NCI-H82 treated with DMSO at 0.1 percent for 48 hours (cell line): ENCODE results near the gene ATF5.

ENCODE experiments used
- DNase-seq: peaks from one replicate; lab custom pipeline; 2025; ENCODE audit not compliant: unreplicated experiment; lab: John Stamatoyannopoulos, UW

Gene ATF5

GRCh38 chr19:49929121-49929610 lies at the start of gene ATF5, which contains the start of gene NUP62:
TSS of gene ATF5 (plus strand) at chr19:49929205. CDS start at chr19:49930851, 1,646 bp downstream.
TSS of gene NUP62 (minus strand) at chr19:49929504. CDS start at chr19:49909807, 19,697 bp downstream.
- DNase-seq: peak; percentile 84

- DNase-seq: no peak
Measured at GRCh38 chr19:49879243-49879963, 49.6 kb upstream of the ATF5 start.

GRCh38 chr19:49880162-49880869 lies 48.7 kb upstream of the ATF5 start:
- no peak for DNase-seq

GRCh38 chr19:49881186-49881585 lies 47.8 kb upstream of the ATF5 start:
- DNase-seq: no peak

GRCh38 chr19:49881672-49882394 lies 47.2 kb upstream of the ATF5 start:
- no peak for DNase-seq

GRCh38 chr19:49882643-49883042 lies 46.4 kb upstream of the ATF5 start:
- no peak for DNase-seq

- no peak for DNase-seq
Measured at GRCh38 chr19:49883094-49883493, 45.9 kb upstream of the ATF5 start.

- no peak for DNase-seq
Measured at GRCh38 chr19:49884109-49884508, 44.9 kb upstream of the ATF5 start.

GRCh38 chr19:49884760-49885159 lies 44.2 kb upstream of the ATF5 start:
- no peak for DNase-seq

- no peak for DNase-seq
Measured at GRCh38 chr19:49887037-49887664, 41.9 kb upstream of the ATF5 start.

GRCh38 chr19:49887665-49888509 lies 41.1 kb upstream of the ATF5 start:
- no peak for DNase-seq

- no peak for DNase-seq
Measured at GRCh38 chr19:49888510-49888824, 40.5 kb upstream of the ATF5 start.

GRCh38 chr19:49889038-49889686 lies 39.8 kb upstream of the ATF5 start:
- no peak for DNase-seq

GRCh38 chr19:49889687-49890348 lies 39.2 kb upstream of the ATF5 start:
- peak; percentile 2 for DNase-seq

- peak; percentile 73 for DNase-seq
Measured at GRCh38 chr19:49890349-49891311, 38.4 kb upstream of the ATF5 start.

- no peak for DNase-seq
Measured at GRCh38 chr19:49891393-49891792, 37.6 kb upstream of the ATF5 start.

GRCh38 chr19:49892716-49893115 lies 36.3 kb upstream of the ATF5 start:
- no peak for DNase-seq

GRCh38 chr19:49894011-49894664 lies 34.9 kb upstream of the ATF5 start:
- DNase-seq: no peak
